GM18502 (cell line): ENCODE measurements around the gene APOL4.
"Not testable (repeated sequence)": the region's sequence is repeated elsewhere in the genome, so short reads cannot be mapped to it uniquely, and the experiment has no call there.

Source experiments
- ATAC-seq: cut with Tn5 transposase; IDR thresholded peaks from one replicate; pipeline ENCODE4 v1.9.1; 2021; ENCODE audit warnings: mild to moderate bottlenecking; ENCODE audit not compliant: unreplicated experiment, poor library complexity

APOL4 gene

DNA sequence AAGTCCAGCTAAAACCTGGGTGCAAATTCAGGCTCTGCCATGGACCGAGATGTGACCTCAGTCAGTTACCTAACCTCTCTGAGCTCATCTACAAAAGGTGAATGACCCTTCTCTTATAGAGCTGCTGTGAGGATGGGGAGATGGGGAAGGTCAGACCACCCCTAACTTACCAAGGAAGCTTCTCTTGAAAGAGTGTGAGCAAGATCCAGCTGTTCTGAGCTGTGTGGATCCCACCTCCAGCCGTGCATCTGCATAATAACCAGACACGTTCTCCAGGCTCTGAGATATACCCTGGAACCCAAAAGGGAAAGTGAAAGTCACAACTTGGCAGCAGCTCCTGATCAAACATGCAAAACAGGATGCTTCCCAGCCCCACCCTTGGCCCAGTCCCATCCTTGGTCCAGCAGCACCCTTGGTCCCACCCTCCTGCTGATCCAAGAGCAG, 41.1 kb downstream of the APOL4 start, which contains the start of gene APOL3:
TSS of gene APOL3 (minus strand) at position 257 of the 444 bp plus-strand sequence. CDS start 11,700 bp downstream, outside the sequence.
- ATAC-seq = no peak

DNA sequence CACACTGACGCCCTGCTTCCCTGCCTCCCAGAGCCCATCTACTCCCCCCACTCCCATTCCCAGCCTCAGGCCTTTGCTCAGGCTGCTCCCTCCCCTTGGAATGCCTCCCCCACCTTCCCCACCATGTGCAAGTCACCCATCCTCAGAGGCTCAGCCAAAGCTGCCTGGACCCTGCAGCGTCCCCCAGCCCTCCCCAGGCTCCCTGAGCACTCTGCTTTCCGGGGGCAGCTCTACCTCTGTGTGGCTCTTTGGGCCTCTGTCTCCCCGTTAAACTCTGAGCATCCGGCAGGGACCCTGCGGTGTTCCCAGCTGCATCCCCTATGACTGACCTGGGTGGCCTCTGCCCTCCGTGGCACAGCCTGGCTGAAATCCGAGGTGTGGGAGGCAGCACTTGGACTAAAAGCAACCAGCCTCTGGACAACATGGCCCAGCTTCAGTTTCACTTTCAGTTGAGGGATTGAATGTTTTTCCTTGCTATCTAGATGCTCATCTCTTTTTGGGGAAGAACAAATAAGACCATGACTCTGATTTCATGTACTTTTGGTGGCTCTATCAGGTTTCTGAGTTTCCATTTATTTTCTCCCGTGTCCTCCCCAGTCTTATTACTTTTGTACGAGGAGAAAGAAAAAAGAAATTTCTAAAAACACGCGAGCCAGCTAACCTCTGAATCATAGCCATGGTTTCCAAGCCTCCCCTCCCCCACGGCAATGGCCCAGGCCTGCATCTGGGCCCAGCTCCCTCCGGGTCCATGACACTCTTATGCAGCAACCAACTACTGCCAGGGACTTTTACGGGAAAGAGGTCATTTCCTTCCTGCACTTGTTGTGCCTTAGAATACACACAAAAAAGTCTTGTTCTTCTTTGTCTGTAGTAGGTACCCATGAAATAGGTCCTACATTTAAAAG, 44.8 kb downstream of the APOL4 start:
- no peak for ATAC-seq

DNA sequence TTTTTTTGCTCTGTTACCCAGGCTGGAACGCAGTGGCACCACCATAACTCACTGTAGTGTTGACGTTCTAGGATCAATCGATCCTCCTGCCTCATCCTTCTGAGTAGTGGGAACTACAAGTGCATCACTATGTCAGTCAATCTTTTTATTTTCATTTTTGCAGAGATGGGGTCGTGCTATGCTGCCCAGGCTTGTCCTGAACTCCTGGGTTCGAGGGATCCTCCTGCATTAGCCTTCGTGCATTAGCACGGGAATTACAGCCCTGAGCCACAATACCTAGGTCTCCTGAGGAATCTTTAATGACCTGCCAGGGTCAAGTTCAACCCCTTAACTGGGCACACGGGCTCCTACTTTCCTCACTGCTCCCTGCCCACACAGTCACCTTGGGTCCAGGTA, 45.5 kb downstream of the APOL4 start:
- no peak for ATAC-seq

DNA sequence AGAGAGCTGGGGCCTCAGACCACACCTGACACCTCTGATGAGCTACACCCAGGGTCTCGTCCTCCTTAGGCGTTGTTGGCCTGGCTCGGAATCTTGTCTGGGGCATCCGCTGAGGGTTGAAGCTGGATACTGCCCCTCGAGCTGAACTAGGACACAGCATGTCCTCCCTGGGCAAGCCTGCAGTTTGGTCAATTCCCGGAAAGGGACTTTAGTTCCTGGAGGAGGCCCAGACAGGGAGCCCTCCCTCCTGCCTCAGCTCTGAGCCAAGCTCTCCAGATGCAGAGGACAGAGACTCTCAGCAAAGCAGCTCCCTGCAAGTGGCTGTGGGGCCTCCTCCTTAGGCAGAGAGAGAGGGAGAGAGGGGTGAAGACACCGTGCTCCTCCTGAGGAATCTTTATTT, 45.9 kb downstream of the APOL4 start:
- no peak for ATAC-seq

DNA sequence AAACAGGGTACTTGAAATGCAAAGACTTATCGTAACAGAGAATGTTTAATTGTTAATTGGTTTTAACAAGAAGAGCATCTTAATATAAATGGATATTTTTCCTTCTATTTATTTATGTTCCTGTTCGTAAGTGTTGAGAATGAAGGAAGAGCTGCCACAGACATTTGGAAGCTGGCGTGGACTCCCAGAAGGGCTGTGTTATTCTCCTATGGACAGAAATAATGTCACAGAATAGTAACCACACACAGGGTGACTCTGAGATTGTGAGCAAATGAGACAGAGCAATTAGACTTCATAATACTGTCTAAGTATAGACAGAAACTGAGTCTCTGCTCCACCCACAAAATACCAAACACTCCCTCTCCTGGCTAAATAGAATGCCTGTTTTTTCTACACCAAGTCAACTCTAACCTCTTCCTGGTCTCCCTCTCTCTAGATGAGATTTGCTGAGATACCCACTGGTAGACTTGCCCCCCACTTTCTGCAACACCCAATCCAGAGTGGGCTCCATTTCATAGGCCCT, 47.1 kb downstream of the APOL4 start:
- ATAC-seq = no peak

DNA sequence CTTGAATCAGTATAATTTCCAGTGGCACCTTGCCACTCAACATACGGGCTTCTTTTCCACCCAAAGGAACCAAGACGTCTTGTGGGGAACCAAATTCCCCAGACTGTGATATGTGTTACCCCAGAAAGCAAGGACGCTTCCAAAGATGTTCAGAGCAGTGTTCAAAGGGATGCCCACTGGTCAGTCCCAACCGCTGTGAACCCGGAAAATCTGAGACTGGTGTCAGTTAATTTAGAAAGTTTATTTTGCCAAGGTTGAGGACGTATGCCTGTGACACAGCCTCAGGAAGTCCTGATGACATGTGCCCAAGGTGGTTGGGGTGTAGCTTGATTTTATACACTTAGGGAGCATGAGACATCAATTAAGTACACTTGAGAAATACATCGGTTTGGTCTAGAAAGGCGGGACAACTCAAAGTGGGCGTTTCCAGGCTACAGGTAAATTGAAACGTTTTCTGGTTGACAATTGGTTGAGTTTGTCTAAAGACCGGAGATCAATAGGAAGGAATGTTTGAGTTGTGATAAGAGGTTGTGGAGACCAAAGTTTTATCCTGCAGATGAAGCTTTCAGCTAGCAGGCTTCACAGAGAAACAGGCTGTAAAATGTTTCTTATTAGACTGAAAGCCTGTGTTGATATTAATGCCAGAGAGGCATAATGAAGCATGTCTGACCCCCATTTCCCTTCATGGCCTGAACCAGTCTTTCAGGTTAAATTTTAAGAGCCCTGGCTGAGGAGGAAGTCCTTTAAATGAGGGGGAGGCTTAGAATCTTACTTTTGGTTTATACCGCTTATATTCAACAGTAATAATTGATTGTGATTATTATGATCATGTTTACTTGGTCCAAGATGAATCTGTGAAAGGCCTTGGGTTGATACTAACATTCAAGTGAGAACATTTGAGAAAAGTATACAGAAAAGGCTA, 47.8 kb downstream of the APOL4 start:
- ATAC-seq = no peak

DNA sequence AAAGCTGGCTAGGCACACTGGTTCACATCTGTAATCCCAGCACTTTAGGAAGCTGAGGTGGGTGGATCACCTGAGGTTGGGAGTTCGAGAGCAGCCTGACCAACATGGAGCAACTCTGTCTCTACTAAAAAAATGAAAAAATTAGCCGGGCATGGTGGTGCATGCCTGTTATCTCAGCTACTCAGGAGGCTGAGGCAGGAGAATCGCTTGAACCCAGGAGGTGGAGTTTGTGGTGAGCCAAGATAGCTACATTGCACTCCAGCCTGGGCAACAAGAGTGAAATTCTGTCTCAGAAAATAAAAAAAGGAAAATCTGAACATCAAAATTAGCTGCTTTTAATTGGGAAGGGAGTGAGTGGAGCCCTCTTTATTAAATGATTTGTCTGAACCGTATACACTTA, 48.8 kb downstream of the APOL4 start:
- not testable (repeated sequence) for ATAC-seq

DNA sequence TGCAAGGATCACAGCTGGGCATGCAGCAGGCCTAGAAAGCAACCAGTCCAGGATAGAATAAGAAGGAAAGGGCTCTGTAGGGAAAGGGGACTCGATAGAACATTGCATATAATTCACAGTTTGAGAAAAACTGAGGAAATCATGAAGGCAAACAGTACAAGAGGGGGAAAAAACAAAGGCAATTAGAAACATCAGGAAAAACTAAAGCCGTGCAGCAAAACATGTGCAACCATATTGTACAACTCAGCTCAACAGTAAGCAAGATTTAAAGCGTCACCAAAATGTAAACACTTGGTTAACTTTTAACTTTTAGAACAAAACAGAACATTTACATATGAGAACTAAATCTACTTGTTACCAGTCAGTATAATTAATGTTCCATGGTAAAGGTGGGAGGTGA, 49.5 kb downstream of the APOL4 start:
- no peak for ATAC-seq

DNA sequence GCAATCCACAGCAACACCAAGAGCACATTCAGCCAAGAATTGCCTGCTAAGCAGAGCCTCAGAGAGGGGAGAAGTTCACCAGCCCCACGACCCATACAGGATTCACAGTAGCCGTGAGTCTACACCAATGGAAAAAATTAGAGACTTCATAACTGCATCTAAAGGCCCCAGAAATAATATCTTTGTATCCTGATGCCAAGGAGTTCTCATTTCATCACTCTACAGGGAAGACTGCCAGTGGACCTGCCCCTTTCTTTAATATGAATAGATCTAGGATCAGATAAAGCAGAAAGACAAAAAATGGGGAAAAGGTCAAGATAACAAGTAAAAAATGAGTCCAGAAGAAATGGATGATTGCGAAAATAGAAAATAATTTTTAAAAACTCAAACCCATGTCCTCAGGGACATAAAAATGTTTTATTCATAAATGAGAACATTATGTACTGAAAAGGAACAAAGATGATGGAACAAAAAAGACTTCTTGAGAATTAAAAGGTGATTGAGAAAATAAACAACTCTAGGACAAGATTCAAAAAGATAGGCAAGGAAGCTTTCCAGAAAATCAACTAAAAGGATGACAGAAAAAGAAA, 50.5 kb downstream of the APOL4 start:
- no peak for ATAC-seq

DNA sequence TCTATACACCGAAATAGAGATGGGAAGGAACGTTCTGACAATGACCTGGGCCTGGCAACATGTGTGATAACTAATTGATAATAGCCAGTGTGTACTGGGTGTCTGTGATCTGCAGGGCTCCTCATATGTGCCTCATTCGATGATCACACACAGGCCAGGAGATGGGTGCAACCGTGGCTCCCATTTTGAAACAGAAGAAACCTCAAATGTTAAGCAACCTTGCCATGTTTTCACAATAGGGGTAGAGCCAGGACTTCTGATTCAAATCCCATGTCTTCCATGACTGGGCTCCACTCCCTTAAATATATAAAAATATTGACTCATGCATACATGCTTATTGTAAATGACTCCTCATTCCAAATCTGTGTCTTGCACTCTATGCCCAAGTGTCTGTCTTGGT, 52.2 kb downstream of the APOL4 start:
- ATAC-seq = no peak

DNA sequence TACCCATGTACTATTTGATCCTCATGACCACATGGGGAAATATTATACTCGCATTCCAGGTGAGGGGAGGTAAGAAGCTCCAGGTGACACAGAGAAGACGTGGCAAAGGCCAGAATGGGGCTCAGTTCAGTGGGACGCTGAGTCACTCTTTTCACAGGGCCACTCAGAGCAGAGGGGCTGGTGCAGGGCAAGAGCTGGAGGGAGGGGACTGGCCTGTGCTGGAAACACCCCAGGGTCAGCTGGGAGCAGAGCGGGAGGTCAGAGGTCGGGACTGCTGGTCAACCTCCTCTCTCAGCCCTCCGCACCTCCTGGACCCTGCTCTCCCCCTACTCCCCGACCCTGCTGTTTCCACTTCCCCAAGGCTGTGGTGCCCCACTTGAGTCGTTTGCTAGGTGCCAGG, 53.2 kb downstream of the APOL4 start:
- ATAC-seq = no peak

DNA sequence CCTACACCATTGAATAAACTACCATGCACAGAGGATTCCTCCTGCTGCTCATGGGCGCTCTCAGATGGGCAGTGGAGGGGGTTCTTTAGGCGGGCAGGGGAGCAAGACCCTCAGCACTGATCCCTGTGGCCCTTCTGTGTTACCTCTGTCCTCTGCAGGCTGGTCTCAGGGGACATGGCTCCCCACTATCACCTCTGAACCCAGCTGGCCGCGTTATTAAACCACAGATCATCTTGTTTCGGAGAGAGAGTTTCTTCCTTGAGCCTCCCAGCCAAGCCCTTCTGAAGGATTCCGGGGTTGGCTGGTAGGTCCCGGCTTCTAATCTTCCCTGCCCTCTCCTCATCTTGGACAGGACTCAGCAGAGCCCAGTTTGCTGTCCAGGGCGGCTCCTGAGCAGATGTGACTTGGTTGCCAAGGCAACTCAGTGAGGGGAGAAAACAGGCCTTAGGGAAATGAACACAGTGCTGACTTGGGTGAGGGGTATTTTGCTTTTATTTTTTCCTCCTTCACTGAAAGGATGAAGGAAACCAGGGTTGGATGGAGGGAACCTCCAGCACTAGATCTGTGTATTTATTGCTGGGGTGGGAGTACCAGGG, 54.3 kb downstream of the APOL4 start:
- no peak for ATAC-seq

DNA sequence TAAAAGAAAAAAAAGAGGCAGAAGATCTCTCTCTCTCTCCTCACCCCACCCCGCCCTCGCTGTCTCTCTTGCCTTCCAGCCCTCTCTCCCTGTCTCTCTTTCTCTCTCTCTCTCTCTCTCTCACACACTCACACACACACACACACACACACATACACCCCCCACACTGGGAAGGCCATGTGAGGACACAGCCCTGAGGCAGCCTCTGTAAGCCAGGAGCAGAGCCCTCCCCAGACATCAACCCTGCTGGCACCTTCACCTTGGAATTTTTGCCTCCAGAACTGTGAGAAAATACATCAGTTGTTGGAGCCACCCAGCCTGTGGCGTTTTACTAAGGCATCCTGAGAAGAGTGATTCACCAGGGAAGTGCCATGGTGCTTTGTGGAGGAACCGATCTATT, 55.7 kb downstream of the APOL4 start:
- ATAC-seq = no peak

DNA sequence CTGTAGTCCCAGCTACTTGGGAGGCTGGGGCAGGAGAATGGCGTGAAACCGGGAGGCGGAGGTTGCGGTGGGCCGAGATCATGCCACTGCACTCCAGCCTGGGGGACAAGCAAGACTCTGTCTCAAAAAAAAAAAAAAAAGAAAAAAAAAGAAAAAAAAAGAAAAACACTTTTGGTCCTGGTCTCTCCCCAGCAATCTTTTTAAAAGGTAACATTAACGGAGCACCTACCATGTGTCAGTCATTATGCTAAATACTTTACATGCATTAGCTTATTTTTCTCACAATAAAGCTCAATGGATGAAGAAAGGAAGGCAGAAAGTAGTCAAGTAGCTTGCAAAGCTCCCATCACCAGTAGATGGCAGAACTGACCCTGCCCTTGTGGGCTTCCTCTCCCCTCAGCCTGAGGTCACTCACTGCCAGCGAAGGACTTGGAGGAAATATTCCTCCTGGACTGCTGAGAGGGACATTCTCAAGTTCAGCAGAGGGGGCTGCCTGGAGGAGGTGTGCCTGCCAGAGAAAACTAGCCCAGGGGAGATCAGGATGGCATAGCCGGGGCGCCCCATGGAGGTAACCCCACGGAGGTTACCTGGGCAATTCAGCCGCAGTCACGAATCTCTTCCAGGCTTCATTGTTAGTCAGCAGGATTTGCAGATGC, 56.6 kb downstream of the APOL4 start:
- no peak for ATAC-seq

DNA sequence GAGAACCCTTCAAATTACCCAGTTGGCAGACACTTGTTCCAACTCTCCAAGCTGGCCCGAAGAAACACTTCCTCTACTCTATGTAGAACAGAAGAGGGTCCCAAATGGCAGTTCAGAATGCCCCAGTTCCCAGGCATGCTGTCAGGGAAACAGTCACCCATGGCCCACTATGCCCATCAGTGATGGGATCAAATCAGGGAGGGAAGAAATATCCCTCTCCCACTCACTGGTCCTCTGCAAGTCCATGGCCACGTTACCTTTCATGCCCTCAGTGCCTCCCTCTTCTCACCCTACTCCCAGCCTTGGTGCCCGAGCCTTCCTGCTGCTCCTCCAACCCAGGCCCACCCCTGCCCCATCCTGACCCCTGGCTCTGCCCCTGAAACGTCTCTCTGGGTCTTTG, 57.7 kb downstream of the APOL4 start:
- ATAC-seq = no peak

DNA sequence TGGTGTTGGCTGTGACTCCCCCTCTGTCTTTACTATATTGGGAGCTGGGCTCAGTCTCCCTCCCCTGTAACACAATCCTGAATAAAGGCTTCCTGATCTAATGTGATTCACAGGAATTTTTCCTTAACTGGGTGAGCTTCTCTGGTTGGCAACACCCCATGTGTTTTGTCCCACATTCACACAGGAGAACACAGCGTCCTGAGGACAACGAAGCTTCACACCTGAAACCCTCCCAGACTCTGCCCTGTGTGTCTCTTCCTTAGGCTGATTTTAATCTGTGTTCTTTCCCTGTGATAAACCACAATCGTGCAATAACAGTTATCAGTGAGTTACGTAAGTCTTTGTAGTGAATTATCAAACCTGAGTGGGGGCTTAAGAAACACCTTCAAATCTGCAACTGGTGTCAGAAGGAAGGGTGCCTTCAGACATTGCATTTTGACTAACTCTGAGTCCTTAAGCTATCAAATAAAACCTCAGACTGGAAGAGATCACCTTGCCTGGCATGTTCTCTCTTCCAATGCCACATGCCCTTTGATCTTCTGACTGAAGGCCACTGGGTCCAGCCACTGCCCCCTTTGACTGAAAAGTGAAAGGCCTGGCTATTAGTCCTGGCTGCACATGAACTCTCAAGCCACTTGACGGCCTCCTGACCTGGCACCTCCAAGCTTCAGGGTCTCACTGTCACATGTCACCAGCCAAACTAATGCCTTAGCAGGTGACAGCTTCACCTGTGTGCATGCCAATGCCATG, 58.4 kb downstream of the APOL4 start:
- ATAC-seq = no peak

DNA sequence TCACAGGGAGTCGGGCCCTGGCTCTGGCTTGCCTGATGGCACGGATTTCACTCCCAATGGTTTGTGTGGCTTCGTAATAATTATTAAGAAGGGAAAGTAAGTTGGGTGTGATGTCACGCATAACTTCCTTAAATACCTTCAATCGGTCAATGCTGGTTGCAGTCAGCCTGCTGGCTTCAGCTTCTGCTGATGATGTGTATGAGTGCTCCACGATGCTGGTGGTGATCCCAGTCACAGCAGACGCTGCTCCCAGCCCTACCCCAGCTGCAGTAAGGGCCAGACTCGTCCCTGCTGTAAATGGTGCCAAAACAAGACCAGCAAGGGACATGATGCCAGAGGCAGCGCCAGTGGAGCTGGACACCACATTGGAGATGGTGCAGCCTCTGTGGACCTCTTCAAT, 60.1 kb downstream of the APOL4 start:
- ATAC-seq = no peak
